Osteoblast (primary cell): ENCODE data around the gene BARX2. TPM values are rescaled to one million over a fixed set of nuclear protein-coding genes. Genes with fewer than 3 reads are reported as not detected.

Experiments used
- DNase-seq: peaks from one replicate; pipeline ENCODE4 v3.0.0; 2011; ENCODE audit warnings: low spot score, mixed read lengths; ENCODE audit not compliant: insufficient read length; ENCODE audit errors: missing footprints
- H2AFZ ChIP-seq: 2 replicates; pipeline ENCODE4 v1.6.0; 2011; ENCODE audit warnings: mild to moderate bottlenecking, low read length
- H3K27ac ChIP-seq: 2 replicates; pipeline ENCODE4 v1.5.1; 2011; ENCODE audit warnings: mild to moderate bottlenecking, low read depth, low read length, moderate library complexity
- H3K27me3 ChIP-seq: 2 replicates; pipeline ENCODE4 v1.6.0; 2012; ENCODE audit warnings: mild to moderate bottlenecking, control low read depth, inconsistent platforms, low read length, moderate library complexity; ENCODE audit not compliant: insufficient read depth
- H3K36me3 ChIP-seq: 2 replicates; pipeline ENCODE4 v1.5.1; 2011; ENCODE audit warnings: mild to moderate bottlenecking, low read length, control low read depth, moderate library complexity; ENCODE audit not compliant: insufficient read depth
- H3K4me1 ChIP-seq: 2 replicates; pipeline ENCODE4 v1.5.1; 2011; ENCODE audit warnings: mild to moderate bottlenecking, low read length, control low read depth, moderate library complexity; ENCODE audit not compliant: insufficient read depth
- H3K4me2 ChIP-seq: 2 replicates; pipeline ENCODE4 v1.6.0; 2011; ENCODE audit warnings: mild to moderate bottlenecking, low read length; ENCODE audit not compliant: insufficient read depth
- H3K4me3 ChIP-seq: fragments of 200-600 bp; sonication (generic); 3 replicates; pipeline ENCODE4 v1.5.1; 2012; ENCODE audit warnings: mild to moderate bottlenecking, low read length, inconsistent platforms; ENCODE audit not compliant: insufficient read depth
- H3K79me2 ChIP-seq: 2 replicates; pipeline ENCODE4 v1.6.0; 2012; ENCODE audit warnings: mild to moderate bottlenecking, low read length, control low read depth, inconsistent platforms; ENCODE audit not compliant: insufficient read depth
- H3K9me3 ChIP-seq: 2 replicates; pipeline ENCODE4 v1.5.1; 2011; ENCODE audit warnings: low read depth, low read length, control low read depth
- H4K20me1 ChIP-seq: 2 replicates; pipeline ENCODE4 v1.6.0; 2012; ENCODE audit warnings: mild to moderate bottlenecking, low read length, control low read depth; ENCODE audit not compliant: insufficient read depth
- CTCF ChIP-seq: IDR thresholded peaks from 2 replicates; pipeline ENCODE4 v1.5.1; 2011; ENCODE audit warnings: mild to moderate bottlenecking, low read depth, low read length, moderate library complexity; ENCODE audit errors: extremely low read depth
- total RNA-seq: library from RNA; depleted of rRNA; stranded (reverse); fragments of >200 nt; gene quantifications from 2 replicates; pipeline ENCODE4 v1.2.3, GENCODE V29; 2012

BARX2 gene
- total RNA-seq, 1 donor, result not detected

GRCh38 chr11:129383502-129383901 lies 7.9 kb downstream of the BARX2 start:
- no peaks in the 10 kb centered on the region for H3K79me2 ChIP-seq
- TF ChIP-seq CTCF, result no peak
- DNase-seq, result no peak
- H3K4me3 ChIP-seq, result no peak overlapping the region
- no peaks in the 10 kb centered on the region for H3K4me1 ChIP-seq
- no peak overlapping the region for H2AFZ ChIP-seq
- H4K20me1 ChIP-seq, result no peaks in the 10 kb centered on the region
- no peak overlapping the region for H3K27ac ChIP-seq
- peaks cover 41% of the 10 kb centered on the region for H3K27me3 ChIP-seq
- H3K9me3 ChIP-seq, result no peaks in the 10 kb centered on the region
- H3K36me3 ChIP-seq, result no peaks in the 10 kb centered on the region
- H3K4me2 ChIP-seq, result no peak overlapping the region

GRCh38 chr11:129384415-129384814 lies 8.8 kb downstream of the BARX2 start:
- Histone ChIP-seq H2AFZ (no peak overlapping the region), H3K36me3 (no peaks in the 10 kb centered on the region), H3K79me2 (no peaks in the 10 kb centered on the region), H4K20me1 (no peaks in the 10 kb centered on the region), H3K4me3 (no peak overlapping the region), H3K4me2 (no peak overlapping the region), H3K9me3 (no peaks in the 10 kb centered on the region), H3K4me1 (no peaks in the 10 kb centered on the region), H3K27ac (no peak overlapping the region), H3K27me3 (peaks cover 33% of the 10 kb centered on the region)
- no peak for DNase-seq
- TF ChIP-seq CTCF, result no peak

GRCh38 chr11:129385801-129386200 lies 10.2 kb downstream of the BARX2 start:
- H3K9me3 ChIP-seq, result no peaks in the 10 kb centered on the region
- H2AFZ ChIP-seq, result no peak overlapping the region
- H3K4me3 ChIP-seq, result no peak overlapping the region
- DNase-seq, result no peak
- TF ChIP-seq CTCF, result no peak
- H3K4me2 ChIP-seq, result no peak overlapping the region
- no peaks in the 10 kb centered on the region for H3K79me2 ChIP-seq
- H3K4me1 ChIP-seq, result no peaks in the 10 kb centered on the region
- H3K27ac ChIP-seq, result no peak overlapping the region
- H3K27me3 ChIP-seq, result peaks cover 25% of the 10 kb centered on the region
- no peaks in the 10 kb centered on the region for H3K36me3 ChIP-seq
- H4K20me1 ChIP-seq, result no peaks in the 10 kb centered on the region

- Histone ChIP-seq H3K4me2 (no peak overlapping the region), H2AFZ (no peak overlapping the region), H3K79me2 (no peaks in the 10 kb centered on the region), H3K9me3 (no peaks in the 10 kb centered on the region), H3K27ac (no peak overlapping the region), H3K36me3 (no peaks in the 10 kb centered on the region), H3K27me3 (peaks cover 23% of the 10 kb centered on the region), H3K4me1 (no peaks in the 10 kb centered on the region), H4K20me1 (no peaks in the 10 kb centered on the region), H3K4me3 (no peak overlapping the region)
- no peak for DNase-seq
- TF ChIP-seq CTCF, result no peak
Measured at GRCh38 chr11:129386795-129387397, 11.2 kb downstream of the BARX2 start.
